GM23338 (cell line): Measurements from ENCODE around the gene ZNF189. TPM values are rescaled to one million over a fixed set of nuclear protein-coding genes. Genes with fewer than 3 reads are reported as not detected.

Experiments
- ATAC-seq: fragments of 200-7000 bp; cut with Tn5 transposase; 3 replicates; pipeline ENCODE4 v1.9.1; 2020
- DNase-seq: peaks from one replicate; pipeline ENCODE4 v3.0.0-alpha.2; 2015; ENCODE audit warnings: low spot score
- H2AFZ ChIP-seq: fragments of 200-600 bp; sonication (generic); 2 replicates; pipeline ENCODE4 v1.8.0; 2016; ENCODE audit warnings: antibody characterized with exemption, mild to moderate bottlenecking, moderate library complexity
- H3F3A ChIP-seq: fragments of 200-600 bp; sonication (generic); replicated peaks from 2 replicates; pipeline ENCODE4 v1.8.0; 2017; ENCODE audit warnings: antibody characterized with exemption, mixed run types, low read depth
- H3K27ac ChIP-seq: fragments of 200-600 bp; sonication (generic); 2 replicates; pipeline ENCODE4 v1.6.1; 2016; ENCODE audit warnings: low read depth
- H3K27me3 ChIP-seq: fragments of 200-600 bp; sonication (generic); 2 replicates; pipeline ENCODE4 v1.8.0; 2016; ENCODE audit warnings: mild to moderate bottlenecking, mixed run types, moderate library complexity; ENCODE audit not compliant: insufficient read depth
- H3K36me3 ChIP-seq: fragments of 200-600 bp; sonication (generic); 2 replicates; pipeline ENCODE4 v1.8.0; 2016; ENCODE audit warnings: mild to moderate bottlenecking; ENCODE audit not compliant: insufficient read depth
- H3K4me1 ChIP-seq: fragments of 200-600 bp; sonication (generic); 2 replicates; pipeline ENCODE4 v1.8.0; 2016; ENCODE audit warnings: mild to moderate bottlenecking, moderate library complexity; ENCODE audit not compliant: insufficient read depth
- H3K4me2 ChIP-seq: fragments of 200-600 bp; sonication (generic); 2 replicates; pipeline ENCODE4 v1.7.1; 2017; ENCODE audit warnings: mixed run types
- H3K4me3 ChIP-seq: fragments of 200-600 bp; sonication (generic); 2 replicates; pipeline ENCODE4 v1.6.1; 2016; ENCODE audit warnings: mixed run types
- H3K79me2 ChIP-seq: fragments of 200-600 bp; sonication (generic); replicated peaks from 2 replicates; pipeline ENCODE4 v1.8.0; 2017; ENCODE audit warnings: mild to moderate bottlenecking; ENCODE audit not compliant: insufficient read depth
- H3K9me2 ChIP-seq: fragments of 200-600 bp; sonication (generic); 2 replicates; pipeline ENCODE4 v1.8.0; 2017; ENCODE audit not compliant: insufficient read depth
- H4K20me1 ChIP-seq: fragments of 200-600 bp; sonication (generic); replicated peaks from 2 replicates; pipeline ENCODE4 v1.8.0; 2017; ENCODE audit warnings: mild to moderate bottlenecking; ENCODE audit not compliant: insufficient read depth
- H3K27ac Mint-ChIP-seq: 2 replicates; pipeline ENCODE4 v1.8.0; 2020; ENCODE audit warnings: inconsistent platforms, mild to moderate bottlenecking, moderate library complexity, mixed read lengths
- H3K27me3 Mint-ChIP-seq: 3 replicates; pipeline ENCODE4 v1.8.0; 2022; ENCODE audit warnings: low read depth, mild to moderate bottlenecking, moderate library complexity, mixed read lengths, inconsistent platforms; ENCODE audit not compliant: insufficient read depth, poor library complexity
- H3K36me3 Mint-ChIP-seq: 3 replicates; pipeline ENCODE4 v1.8.0; 2021; ENCODE audit warnings: low read depth, mild to moderate bottlenecking, inconsistent platforms, moderate library complexity, mixed read lengths
- H3K4me1 Mint-ChIP-seq: 3 replicates; pipeline ENCODE4 v1.8.0; 2020; ENCODE audit warnings: mild to moderate bottlenecking, inconsistent platforms, mixed read lengths
- H3K4me3 Mint-ChIP-seq: 3 replicates; pipeline ENCODE4 v1.8.0; 2021; ENCODE audit warnings: moderate library complexity, mild to moderate bottlenecking, inconsistent platforms, mixed read lengths
- H3K9me3 Mint-ChIP-seq: 3 replicates; pipeline ENCODE4 v1.8.0; 2020; ENCODE audit warnings: moderate library complexity, mild to moderate bottlenecking, inconsistent platforms, mixed read lengths
- CREB1 ChIP-seq: fragments of 250-450 bp; sonication (Bioruptor Pico); IDR thresholded peaks from 2 replicates; pipeline ENCODE4 v1.5.0; 2020; ENCODE audit warnings: low read depth, mild to moderate bottlenecking, moderate library complexity
- CTCF ChIP-seq, 2 experiments: fragments of 200-600 bp in 1 of 2; sonication (generic) in 1 of 2; conservative IDR thresholded peaks; 2 replicates each; pipeline versions ENCODE4 v1.5.1 to v1.6.1; 2016 to 2017; ENCODE audit warnings: antibody characterized with exemption in 2 of 2, low read depth in 2 of 2, mild to moderate bottlenecking in 2 of 2, moderate library complexity in 1 of 2
- ETS1 ChIP-seq: IDR thresholded peaks from 2 replicates; pipeline ENCODE4 v1.6.1; 2016; ENCODE audit warnings: antibody characterized with exemption
- EZH2 ChIP-seq: fragments of 200-600 bp; sonication (generic); IDR thresholded peaks from one replicate; pipeline ENCODE4 v1.8.0; 2017; ENCODE audit warnings: antibody characterized with exemption, mild to moderate bottlenecking, low read depth; ENCODE audit not compliant: unreplicated experiment
- EZH2phosphoT487 ChIP-seq: fragments of 200-600 bp; sonication (generic); IDR thresholded peaks from one replicate; pipeline ENCODE4 v1.8.1; 2018; ENCODE audit warnings: antibody characterized with exemption; ENCODE audit not compliant: unreplicated experiment
- JUNB ChIP-seq: IDR thresholded peaks from one replicate; pipeline ENCODE4 v1.6.1; 2016; ENCODE audit warnings: antibody characterized with exemption; ENCODE audit not compliant: unreplicated experiment
- NANOG ChIP-seq: IDR thresholded peaks from 2 replicates; pipeline ENCODE4 v1.6.1; 2016; ENCODE audit warnings: antibody characterized with exemption, borderline replicate concordance
- POLR2AphosphoS5 ChIP-seq: IDR thresholded peaks from 2 replicates; pipeline ENCODE4 v1.6.1; 2016; ENCODE audit warnings: antibody characterized with exemption, low read depth
- REST ChIP-seq: IDR thresholded peaks from one replicate; pipeline ENCODE4 v1.6.1; 2018; ENCODE audit warnings: antibody characterized with exemption; ENCODE audit not compliant: unreplicated experiment
- STAT1 ChIP-seq: IDR thresholded peaks from one replicate; pipeline ENCODE4 v1.6.1; 2016; ENCODE audit warnings: antibody characterized with exemption; ENCODE audit not compliant: unreplicated experiment
- ZNF114 ChIP-seq: fragments of 250-450 bp; sonication (Bioruptor Pico); IDR thresholded peaks from 2 replicates; pipeline ENCODE4 v1.5.0; 2020; ENCODE audit warnings: mild to moderate bottlenecking, moderate library complexity
- ZNF331 ChIP-seq: fragments of 250-450 bp; sonication (Bioruptor Pico); IDR thresholded peaks from 2 replicates; pipeline ENCODE4 v1.5.0; 2020; ENCODE audit warnings: low read depth, mild to moderate bottlenecking, moderate library complexity
- ZNF462 ChIP-seq: fragments of 250-450 bp; sonication (Bioruptor Pico); IDR thresholded peaks from 2 replicates; pipeline ENCODE4 v1.5.0; 2020; ENCODE audit warnings: mild to moderate bottlenecking, moderate library complexity
- polyA plus RNA-seq: library from polyadenylated mRNA; unstranded; fragments of >200 nt; fragmentation: Nextera tagmentation; extraction: Ambion mirVana; gene quantifications from 2 replicates; pipeline ENCODE4 v1.2.1, GENCODE V29; 2016
- total RNA-seq: library from RNA; depleted of rRNA; stranded (reverse); fragments of >200 nt; shearing (Covaris generic); gene quantifications from 2 replicates; pipeline ENCODE4 v1.2.3, GENCODE V29; 2014

Gene ZNF189
- total and polyA plus RNA-seq, 2 experiments from 2014 or later = 5.8 to 10.6 TPM

- TF ChIP-seq ETS1 (no peak), CTCF (conservative IDR thresholded peaks at IDR 0.05; ENCODE audit: low read depth in 2 of 2) (no peak), POLR2AphosphoS5 (no peak), JUNB (no peak), EZH2phosphoT487 (no peak), ZNF331 (CRISPR knock-in tag) (no peak), CREB1 (no peak), EZH2 (no peak), STAT1 (no peak), NANOG (no peak), REST (no peak), ZNF114 (CRISPR knock-in tag) (no peak)
Measured at GRCh38 chr9:101419863-101420262, 21.2 kb downstream of the ZNF189 start (continued).

GRCh38 chr9:101421653-101422065 lies 23.0 kb downstream of the ZNF189 start:
- H3K36me3 ChIP-seq = no peaks in the 10 kb centered on the region
- H2AFZ ChIP-seq = no peak overlapping the region
- no peak for DNase-seq
- no peaks in the 10 kb centered on the region for H3K4me1 ChIP-seq
- H3K4me2 ChIP-seq = no peak overlapping the region
- H3K79me2 ChIP-seq = no peaks in the 10 kb centered on the region
- no peaks in the 10 kb centered on the region for H4K20me1 ChIP-seq
- H3K4me1 Mint-ChIP-seq = peaks cover 6% of the 10 kb centered on the region; the same call in 2 of the 3 replicates
- no peaks in the 10 kb centered on the region for H3K27me3 ChIP-seq
- no peaks in the 10 kb centered on the region for H3K27me3 Mint-ChIP-seq
- H3K9me2 ChIP-seq = no peaks in the 10 kb centered on the region; the same call in 1 of the 2 replicates
- no peak for ATAC-seq
- no peak overlapping the region for H3K4me3 ChIP-seq
- H3F3A ChIP-seq = no peaks in the 10 kb centered on the region
- no peaks in the 10 kb centered on the region for H3K9me3 Mint-ChIP-seq
- H3K36me3 Mint-ChIP-seq = no peaks in the 10 kb centered on the region
- H3K27ac ChIP-seq = no peak overlapping the region
- H3K27ac Mint-ChIP-seq = no peak overlapping the region
- H3K4me3 Mint-ChIP-seq = no peak overlapping the region
- no peak for TF ChIP-seq POLR2AphosphoS5
- no peak for TF ChIP-seq ZNF462 (CRISPR knock-in tag)
- no peak for TF ChIP-seq ZNF331 (CRISPR knock-in tag)
- TF ChIP-seq EZH2 = no peak
- TF ChIP-seq ZNF114 (CRISPR knock-in tag) = no peak
- no peak for TF ChIP-seq EZH2phosphoT487
- TF ChIP-seq JUNB = no peak
- TF ChIP-seq STAT1 = no peak
- no peak for TF ChIP-seq CREB1
